Measurements from ENCODE around the gene LRRC55.

The LRRC55 gene

GRCh38 chr11:57181678-57182305 lies at the start of gene LRRC55:
Gene LRRC55, plus strand, starts transcription at chr11:57181953. Its CDS starts 70 bp downstream, at chr11:57182023.
- DNase-seq (ENCODE audit: low read depth, low spot score), result no peak

- DNase-seq (ENCODE audit: low read depth, low spot score), result no peak
These were observed 48.3 kb upstream of the LRRC55 start for GRCh38 chr11:57133366-57134038.

- DNase-seq (ENCODE audit: low read depth, low spot score), result no peak
These were observed 47.5 kb upstream of the LRRC55 start for GRCh38 chr11:57134284-57134683.

- no peak for DNase-seq (ENCODE audit: low read depth, low spot score)
These were observed 46.6 kb upstream of the LRRC55 start for GRCh38 chr11:57135020-57135751.

- DNase-seq (ENCODE audit: low read depth, low spot score), result no peak
These were observed 41.2 kb upstream of the LRRC55 start for GRCh38 chr11:57140568-57140967.

- no peak for DNase-seq (ENCODE audit: low read depth, low spot score)
These were observed 38.3 kb upstream of the LRRC55 start for GRCh38 chr11:57143459-57143858.

- no peak for DNase-seq (ENCODE audit: low read depth, low spot score)
These were observed 37.7 kb upstream of the LRRC55 start for GRCh38 chr11:57144075-57144474.

- DNase-seq (ENCODE audit: low read depth, low spot score), result no peak
These were observed 37.0 kb upstream of the LRRC55 start for GRCh38 chr11:57144531-57145320.

GRCh38 chr11:57146301-57146700 lies 35.5 kb upstream of the LRRC55 start:
- no peak for DNase-seq (ENCODE audit: low read depth, low spot score)

- no peak for DNase-seq (ENCODE audit: low read depth, low spot score)
These were observed 33.1 kb upstream of the LRRC55 start for GRCh38 chr11:57148621-57149020.

GRCh38 chr11:57150454-57150917 lies 31.3 kb upstream of the LRRC55 start:
- no peak for DNase-seq (ENCODE audit: low read depth, low spot score)

- DNase-seq (ENCODE audit: low read depth, low spot score), result no peak
These were observed 29.6 kb upstream of the LRRC55 start for GRCh38 chr11:57152134-57152533.

GRCh38 chr11:57153448-57153847 lies 28.3 kb upstream of the LRRC55 start:
- no peak for DNase-seq (ENCODE audit: low read depth, low spot score)

GRCh38 chr11:57154739-57155138 lies 27.0 kb upstream of the LRRC55 start:
- DNase-seq (ENCODE audit: low read depth, low spot score), result no peak

GRCh38 chr11:57155400-57155799 lies 26.4 kb upstream of the LRRC55 start:
- DNase-seq (ENCODE audit: low read depth, low spot score), result no peak

- no peak for DNase-seq (ENCODE audit: low read depth, low spot score)
These were observed 25.7 kb upstream of the LRRC55 start for GRCh38 chr11:57155838-57156607.

- DNase-seq (ENCODE audit: low read depth, low spot score), result no peak
These were observed 24.8 kb upstream of the LRRC55 start for GRCh38 chr11:57156928-57157327.

- no peak for DNase-seq (ENCODE audit: low read depth, low spot score)
These were observed 24.1 kb upstream of the LRRC55 start for GRCh38 chr11:57157624-57158023.

GRCh38 chr11:57158180-57158579 lies 23.6 kb upstream of the LRRC55 start:
- no peak for DNase-seq (ENCODE audit: low read depth, low spot score)

GRCh38 chr11:57158599-57158998 lies 23.2 kb upstream of the LRRC55 start:
- DNase-seq (ENCODE audit: low read depth, low spot score), result no peak

GRCh38 chr11:57160665-57161064 lies 21.1 kb upstream of the LRRC55 start:
- DNase-seq (ENCODE audit: low read depth, low spot score), result no peak
